Lung (tissue), 12 donors: ENCODE data around the gene CELSR1. TPM values are rescaled to one million over a fixed set of nuclear protein-coding genes. Genes with fewer than 3 reads are reported as not detected.
A peak's percentile ranks its signal among the peaks of the same experiment; 100 is the strongest.

Experiments used
- ATAC-seq: fragments of 200-7000 bp; cut with Tn5 transposase; one replicate; pipeline ENCODE4 v1.9.1; 2020; ENCODE audit warnings: moderate number of reproducible peaks; ENCODE audit not compliant: insufficient read depth, low FRiP score
- DNase-seq, 3 donors: peaks; one replicate each; pipeline ENCODE4 v3.0.0-alpha.2; 2013 to 2017
- H3K27ac ChIP-seq, 2 donors: one replicate each; pipeline ENCODE4 v1.5.1; 2013; ENCODE audit warnings: mild to moderate bottlenecking in 2 of 2, moderate library complexity in 2 of 2, control low read depth in 1 of 2, inconsistent platforms in 1 of 2, low read depth in 1 of 2, low read length in 1 of 2
- H3K27me3 ChIP-seq, 3 donors: one replicate each; pipeline ENCODE4 v1.5.1; 2013; ENCODE audit warnings: low read length in 2 of 3; ENCODE audit not compliant: control insufficient read depth in 3 of 3, insufficient read depth in 3 of 3
- H3K36me3 ChIP-seq, 4 donors: one replicate each; pipeline ENCODE4 v1.5.1; 2013; ENCODE audit warnings: low read length in 4 of 4, mild to moderate bottlenecking in 1 of 4, moderate library complexity in 1 of 4; ENCODE audit not compliant: control insufficient read depth in 4 of 4, insufficient read depth in 4 of 4
- H3K4me1 ChIP-seq, 5 donors: one replicate each; pipeline ENCODE4 v1.5.1; 2013; ENCODE audit warnings: low read length in 5 of 5, mild to moderate bottlenecking in 2 of 5, moderate library complexity in 1 of 5; ENCODE audit not compliant: control insufficient read depth in 5 of 5, insufficient read depth in 5 of 5
- H3K4me3 ChIP-seq: one replicate; pipeline ENCODE4 v1.5.1; 2013; ENCODE audit warnings: mild to moderate bottlenecking, control low read depth, moderate library complexity
- H3K9ac ChIP-seq, 2 donors: one replicate each; pipeline ENCODE4 v1.5.1; 2013; ENCODE audit warnings: low read length in 2 of 2, control low read depth in 1 of 2; ENCODE audit not compliant: insufficient read depth in 1 of 2
- H3K9me3 ChIP-seq, 4 donors: one replicate each; pipeline ENCODE4 v1.5.1; 2013; ENCODE audit warnings: low read length in 3 of 4, mild to moderate bottlenecking in 1 of 4, moderate library complexity in 1 of 4; ENCODE audit not compliant: control insufficient read depth in 4 of 4, insufficient read depth in 3 of 4
- WGBS, 2 donors: extraction: QIAGEN DNeasy Blood & Tissue Kit; methylation state at CpG; one replicate each; pipeline ENCODE4 v1.1.7; 2013; 5-methylcytosine and 5-hydroxymethylcytosine counted together
- polyA plus RNA-seq, 2 donors: library from polyadenylated mRNA; stranded (reverse); fragments of 200-250 nt; gene quantifications; one replicate each; pipeline ENCODE4 v1.2.1, GENCODE V29; 2013
- total RNA-seq, 2 donors: library from RNA; depleted of rRNA in 1 of 2; stranded (reverse); fragments of >200 nt in 1 of 2; gene quantifications; one replicate each; pipeline ENCODE4 v1.2.1, GENCODE V29; 2014 to 2021
- TF ChIP-seq, protein P1 (sequence below): IDR thresholded peaks from 2 replicates; pipeline ENCODE4 v1.5.1; 2012; ENCODE audit warnings: mild to moderate bottlenecking; ENCODE audit errors: control extremely low read depth, extremely low read depth
- donor health status: control.
- donor health status: control.
- donor health status: Bipolar disorder and iron deficiency.
- donor health status: healthy.
- donor health status: DM: yes; HTN: yes; CAD: no.

The CELSR1 gene
- total and polyA plus RNA-seq, 4 donors: 14.0 to 65.9 (median 32.7) TPM

- DNase-seq: no peak
- H3K27me3 ChIP-seq: no peaks in the 10 kb centered on the region
- H3K4me1 ChIP-seq: peaks cover 7 to 56% (median 34%) of the 10 kb centered on the region in 5 donors
- peak overlapping the region; percentile 57 to 73 for H3K27ac ChIP-seq
- no peak overlapping the region for H3K4me3 ChIP-seq
- no peak overlapping the region for H3K9ac ChIP-seq
- H3K9me3 ChIP-seq: no peaks in the 10 kb centered on the region
- no peak for ATAC-seq
- WGBS, 2 donors: 46 to 51% methylated on average over 9 of the region's 9 CpGs
- TF ChIP-seq, protein P1, sequence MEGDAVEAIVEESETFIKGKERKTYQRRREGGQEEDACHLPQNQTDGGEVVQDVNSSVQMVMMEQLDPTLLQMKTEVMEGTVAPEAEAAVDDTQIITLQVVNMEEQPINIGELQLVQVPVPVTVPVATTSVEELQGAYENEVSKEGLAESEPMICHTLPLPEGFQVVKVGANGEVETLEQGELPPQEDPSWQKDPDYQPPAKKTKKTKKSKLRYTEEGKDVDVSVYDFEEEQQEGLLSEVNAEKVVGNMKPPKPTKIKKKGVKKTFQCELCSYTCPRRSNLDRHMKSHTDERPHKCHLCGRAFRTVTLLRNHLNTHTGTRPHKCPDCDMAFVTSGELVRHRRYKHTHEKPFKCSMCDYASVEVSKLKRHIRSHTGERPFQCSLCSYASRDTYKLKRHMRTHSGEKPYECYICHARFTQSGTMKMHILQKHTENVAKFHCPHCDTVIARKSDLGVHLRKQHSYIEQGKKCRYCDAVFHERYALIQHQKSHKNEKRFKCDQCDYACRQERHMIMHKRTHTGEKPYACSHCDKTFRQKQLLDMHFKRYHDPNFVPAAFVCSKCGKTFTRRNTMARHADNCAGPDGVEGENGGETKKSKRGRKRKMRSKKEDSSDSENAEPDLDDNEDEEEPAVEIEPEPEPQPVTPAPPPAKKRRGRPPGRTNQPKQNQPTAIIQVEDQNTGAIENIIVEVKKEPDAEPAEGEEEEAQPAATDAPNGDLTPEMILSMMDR: no peak
- H3K36me3 ChIP-seq: no peaks in the 10 kb centered on the region
Observed at GRCh38 chr22:46578251-46578823, 40.9 kb upstream of the CELSR1 start.

- Histone ChIP-seq H3K36me3 (no peaks in the 10 kb centered on the region), H3K4me1 (peaks cover 7 to 56% (median 34%) of the 10 kb centered on the region in 5 donors), H3K4me3 (peak overlapping the region; percentile 60), H3K9me3 (no peaks in the 10 kb centered on the region), H3K9ac (peak overlapping the region in 1 of 2 donors; percentile 25), H3K27ac (peak overlapping the region; percentile 73 to 74), H3K27me3 (no peaks in the 10 kb centered on the region)
- TF ChIP-seq, protein P1: no peak
- DNase-seq: no peak
- 5 to 7% methylated on average over 37 to 65 of the region's 65 CpGs for WGBS, 2 donors
- ATAC-seq: no peak
Observed at GRCh38 chr22:46577368-46578249, 40.2 kb upstream of the CELSR1 start.

DNA sequence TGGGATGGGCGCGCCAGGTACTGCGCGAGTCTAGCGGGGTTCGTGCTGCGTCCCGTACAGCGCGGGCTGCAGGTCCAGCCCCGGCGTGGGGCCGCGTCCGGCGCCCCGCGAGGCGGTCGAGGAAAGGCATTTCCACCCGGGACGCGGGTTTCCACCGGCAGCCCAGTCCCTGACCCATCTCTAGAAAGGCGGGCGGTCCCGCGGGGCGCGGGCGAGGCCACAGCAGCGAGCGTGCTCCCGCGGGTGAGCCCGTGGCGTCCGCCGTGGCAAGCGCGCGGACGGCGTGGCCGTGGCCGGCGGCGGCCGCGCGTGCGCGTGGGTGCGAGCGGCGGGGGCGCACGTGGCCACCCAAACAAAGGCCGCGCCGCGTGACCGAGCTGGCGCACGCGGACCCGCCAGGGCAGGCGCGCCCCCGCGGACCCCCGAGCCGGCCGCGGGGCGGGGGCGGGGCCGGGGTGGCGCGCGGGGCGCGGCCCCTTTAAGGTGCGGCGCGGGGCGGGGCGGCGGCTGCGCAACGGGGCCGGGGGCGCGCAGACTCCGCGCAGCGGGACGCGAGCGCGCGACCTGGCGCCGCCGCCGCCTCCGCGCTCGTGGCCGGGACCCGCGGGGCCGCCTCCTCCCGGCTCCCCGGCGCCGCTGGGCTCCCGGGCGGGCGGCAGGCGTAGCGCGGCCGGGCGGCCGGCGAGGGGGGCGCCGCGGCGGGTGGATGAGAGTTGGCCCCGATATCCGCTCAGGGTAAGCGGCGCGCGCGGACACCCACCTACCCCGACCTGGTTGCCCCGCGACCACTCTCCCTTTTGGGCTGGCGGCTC lies 39.3 kb upstream of the CELSR1 start:
- Histone ChIP-seq H3K36me3 (no peaks in the 10 kb centered on the region), H3K4me3 (peak overlapping the region; percentile 60), H3K27ac (peak overlapping the region; percentile 71 to 91), H3K9ac (no peak overlapping the region), H3K27me3 (no peaks in the 10 kb centered on the region), H3K4me1 (peaks cover 7 to 49% (median 34%) of the 10 kb centered on the region in 5 donors), H3K9me3 (peaks cover 0 to 6% (median under 1%) of the 10 kb centered on the region in 4 donors)
- TF ChIP-seq, protein P1: no peak
- ATAC-seq: no peak
- DNase-seq: peak; percentile 57 to 82 (median 61)
- 1 to 6% methylated on average over 47 to 142 of the region's 142 CpGs for WGBS, 2 donors
